IMR-90 (cell line): ENCODE measurements around the gene MFAP3L. TPM values are rescaled to one million over a fixed set of nuclear protein-coding genes. Genes with fewer than 3 reads are reported as not detected.

Source experiments
- ATAC-seq: fragments of 200-7000 bp; cut with Tn5 transposase; 2 replicates; pipeline ENCODE4 v1.9.1; 2020; ENCODE audit warnings: low read depth, mild to moderate bottlenecking, moderate library complexity
- BruUV-seq: library from RNA; stranded (reverse); fragments of 400-500 nt; replicated peaks from 2 replicates; lab custom pipeline; 2021; lab: Mats Ljungman, UMichigan
- CTCF ChIA-PET: fragments of 300-600 bp; formaldehyde crosslinking; extraction: SDS; loops from one replicate; lab custom pipeline; 2021; ENCODE audit warnings: antibody characterized with exemption; lab: Yijun Ruan, JAX
- POLR2A ChIA-PET: fragments of 300-600 bp; sonication (Branson Sonifier 250); formaldehyde crosslinking; loops from one replicate; lab custom pipeline; 2022; ENCODE audit warnings: antibody characterized with exemption; ENCODE audit not compliant: unreplicated experiment; lab: Charles Lee
- DNase-seq: peaks from one replicate; pipeline ENCODE4 v3.0.0; 2013
- H2AFZ ChIP-seq: replicated peaks from 2 replicates; pipeline ENCODE3; 2013; ENCODE audit warnings: low read length, mild to moderate bottlenecking; ENCODE audit not compliant: poor library complexity
- H2AK5ac ChIP-seq: 2 replicates; pipeline ENCODE4 v1.6.1; 2013; ENCODE audit warnings: low read depth, low read length, inconsistent platforms
- H2AK9ac ChIP-seq: replicated peaks from 2 replicates; pipeline ENCODE3; 2013; ENCODE audit warnings: mild to moderate bottlenecking, low read depth, low read length, moderate library complexity; ENCODE audit not compliant: poor library complexity
- H2BK120ac ChIP-seq: 2 replicates; pipeline ENCODE4 v1.6.1; 2013; ENCODE audit warnings: low read depth, low read length, inconsistent platforms
- H2BK15ac ChIP-seq: 3 replicates; pipeline ENCODE4 v1.6.1; 2013; ENCODE audit warnings: low read depth, low read length, inconsistent platforms
- H2BK20ac ChIP-seq: 2 replicates; pipeline ENCODE4 v1.6.1; 2013; ENCODE audit warnings: low read depth, mild to moderate bottlenecking, inconsistent platforms, low read length, moderate library complexity
- H2BK5ac ChIP-seq: 2 replicates; pipeline ENCODE4 v1.6.1; 2013; ENCODE audit warnings: mild to moderate bottlenecking, low read depth, low read length, inconsistent platforms; ENCODE audit not compliant: poor library complexity, severe bottlenecking
- H3K14ac ChIP-seq: replicated peaks from 2 replicates; pipeline ENCODE4 v1.6.1; 2013; ENCODE audit warnings: low read depth, low read length, inconsistent platforms
- H3K18ac ChIP-seq: 2 replicates; pipeline ENCODE4 v1.6.1; 2013; ENCODE audit warnings: low read depth, low read length, control low read depth
- H3K23ac ChIP-seq: 2 replicates; pipeline ENCODE4 v1.6.1; 2013; ENCODE audit warnings: low read depth, low read length, inconsistent platforms
- H3K27ac ChIP-seq: 2 replicates; pipeline ENCODE4 v1.5.1; 2013; ENCODE audit warnings: mild to moderate bottlenecking, control low read depth, low read length; ENCODE audit not compliant: insufficient read depth
- H3K27me3 ChIP-seq: 2 replicates; pipeline ENCODE4 v1.6.1; 2013; ENCODE audit warnings: low read length; ENCODE audit not compliant: control insufficient read depth, insufficient read depth
- H3K36me3 ChIP-seq: 2 replicates; pipeline ENCODE4 v1.6.1; 2013; ENCODE audit warnings: low read length, mixed read lengths; ENCODE audit not compliant: control insufficient read depth, insufficient read depth
- H3K4ac ChIP-seq: 2 replicates; pipeline ENCODE4 v1.6.1; 2013; ENCODE audit warnings: low read depth, low read length, inconsistent platforms
- H3K4me1 ChIP-seq: 2 replicates; pipeline ENCODE4 v1.6.1; 2013; ENCODE audit warnings: low read length, mixed read lengths; ENCODE audit not compliant: control insufficient read depth, insufficient read depth
- H3K4me2 ChIP-seq: 2 replicates; pipeline ENCODE4 v1.6.1; 2013; ENCODE audit warnings: low read depth, mild to moderate bottlenecking, control low read depth, low read length, moderate library complexity
- H3K4me3 ChIP-seq: 2 replicates; pipeline ENCODE4 v1.5.1; 2013; ENCODE audit warnings: low read depth, mild to moderate bottlenecking, control low read depth, low read length, moderate library complexity; ENCODE audit not compliant: insufficient read depth
- H3K56ac ChIP-seq: 2 replicates; pipeline ENCODE4 v1.6.1; 2013; ENCODE audit warnings: low read length, inconsistent platforms; ENCODE audit not compliant: insufficient read depth; ENCODE audit errors: extremely low read depth
- H3K79me1 ChIP-seq, 2 experiments: 2 replicates each; pipeline ENCODE4 v1.6.1; 2013; ENCODE audit warnings: low read length in 2 of 2, inconsistent platforms in 1 of 2, low read depth in 1 of 2
- H3K9ac ChIP-seq: 2 replicates; pipeline ENCODE4 v1.6.1; 2013; ENCODE audit warnings: low read depth, low read length, control low read depth
- H3K9me1 ChIP-seq: 2 replicates; pipeline ENCODE4 v1.6.1; 2013; ENCODE audit warnings: low read length, inconsistent platforms; ENCODE audit not compliant: insufficient read depth
- H3K9me3 ChIP-seq: 2 replicates; pipeline ENCODE4 v1.6.1; 2013; ENCODE audit warnings: low read length; ENCODE audit not compliant: control insufficient read depth, insufficient read depth
- H4K20me1 ChIP-seq: 2 replicates; pipeline ENCODE4 v1.6.1; 2013; ENCODE audit warnings: low read length, inconsistent platforms; ENCODE audit not compliant: insufficient read depth
- H4K5ac ChIP-seq: 2 replicates; pipeline ENCODE4 v1.6.1; 2013; ENCODE audit warnings: mild to moderate bottlenecking, low read depth, low read length, control low read depth
- H4K8ac ChIP-seq, 2 experiments: 2 replicates each; pipeline ENCODE4 v1.6.1; 2013; ENCODE audit warnings: low read depth in 2 of 2, low read length in 2 of 2, control low read depth in 1 of 2, inconsistent platforms in 1 of 2
- H4K91ac ChIP-seq: 2 replicates; pipeline ENCODE4 v1.6.1; 2013; ENCODE audit warnings: low read depth, low read length, inconsistent platforms; ENCODE audit not compliant: insufficient read depth
- BHLHE40 ChIP-seq: fragments of 150-350 bp; IDR thresholded peaks from 2 replicates; pipeline ENCODE4 v1.6.1; 2016; ENCODE audit warnings: mild to moderate bottlenecking, low read depth, low read length
- CEBPB ChIP-seq: IDR thresholded peaks from 2 replicates; pipeline ENCODE4 v1.6.1; 2012; ENCODE audit warnings: low read depth, low read length, improper control_type of control experiment
- CHD1 ChIP-seq: IDR thresholded peaks from 2 replicates; pipeline ENCODE4 v1.6.1; 2012; ENCODE audit warnings: low read depth, low read length, improper control_type of control experiment
- CTCF ChIP-seq: conservative IDR thresholded peaks from 2 replicates; pipeline ENCODE4 v1.5.1; 2012; ENCODE audit warnings: mild to moderate bottlenecking, low read depth, low read length, improper control_type of control experiment
- FOS ChIP-seq: fragments of 150-350 bp; IDR thresholded peaks from 2 replicates; pipeline ENCODE4 v1.6.1; 2016; ENCODE audit warnings: low read depth, low read length
- MAFK ChIP-seq: IDR thresholded peaks from 2 replicates; pipeline ENCODE4 v1.6.1; 2012; ENCODE audit warnings: low read depth, low read length, improper control_type of control experiment
- MAZ ChIP-seq: IDR thresholded peaks from 2 replicates; pipeline ENCODE4 v1.6.1; 2012; ENCODE audit warnings: low read depth, mild to moderate bottlenecking, low read length, improper control_type of control experiment, moderate library complexity, borderline replicate concordance
- MXI1 ChIP-seq: IDR thresholded peaks from 2 replicates; pipeline ENCODE4 v1.6.1; 2012; ENCODE audit warnings: low read depth, mild to moderate bottlenecking, low read length, moderate library complexity, borderline replicate concordance
- NFE2L2 ChIP-seq: fragments of 150-350 bp; IDR thresholded peaks from 2 replicates; pipeline ENCODE4 v1.6.1; 2016; ENCODE audit warnings: low read depth, mild to moderate bottlenecking, low read length
- POLR2A ChIP-seq: IDR thresholded peaks from 2 replicates; pipeline ENCODE4 v1.6.1; 2012; ENCODE audit warnings: mild to moderate bottlenecking, low read depth, low read length
- RAD21 ChIP-seq: IDR thresholded peaks from 2 replicates; pipeline ENCODE4 v1.6.1; 2012; ENCODE audit warnings: low read length, improper control_type of control experiment
- RCOR1 ChIP-seq: IDR thresholded peaks from 2 replicates; pipeline ENCODE4 v1.6.1; 2012; ENCODE audit warnings: mild to moderate bottlenecking, low read length, improper control_type of control experiment; ENCODE audit not compliant: insufficient replicate concordance
- RFX5 ChIP-seq: IDR thresholded peaks from 2 replicates; pipeline ENCODE4 v1.8.0; 2012; ENCODE audit warnings: low read depth, mild to moderate bottlenecking, low read length, moderate library complexity
- SMC3 ChIP-seq: fragments of 150-350 bp; IDR thresholded peaks from 2 replicates; pipeline ENCODE4 v1.6.1; 2016; ENCODE audit warnings: low read depth, mild to moderate bottlenecking, antibody characterized with exemption, low read length, moderate library complexity
- USF2 ChIP-seq: fragments of 150-350 bp; IDR thresholded peaks from 2 replicates; pipeline ENCODE4 v1.6.1; 2017; ENCODE audit warnings: mild to moderate bottlenecking, antibody characterized with exemption, low read length, low read depth
- WGBS, 2 experiments: methylation state at CpG; one replicate each; pipeline versions ENCODE4 v1.1.5 to v1.1.7; 2013; ENCODE audit warnings: missing lambda C conversion rate in 2 of 2; ENCODE audit not compliant: insufficient read length in 1 of 2; ENCODE audit errors: extremely low coverage in 2 of 2; 5-methylcytosine and 5-hydroxymethylcytosine counted together
- dilution Hi-C: fragments of 300-500 bp; cut with HindIII; formaldehyde crosslinking; loops from one replicate; pipeline ENCODE4 v1.14.3; 2018; ENCODE audit warnings: low sequenced_read_pairs; ENCODE audit not compliant: unreplicated experiment
- in situ Hi-C: fragments of 300-500 bp; cut with MboI; formaldehyde crosslinking; loops from 3 replicates; pipeline ENCODE4 v1.14.3; 2019; ENCODE audit warnings: low sequenced_read_pairs, inconsistent platforms, mixed read lengths
- intact Hi-C: fragments of 100-400 bp; cut with micrococcal nuclease; formaldehyde crosslinking; loops from 2 replicates; pipeline ENCODE4 v1.10.0; 2022
- polyA plus RNA-seq, 3 experiments: library from polyadenylated mRNA; depleted of rRNA; stranded (reverse); fragments of >200 nt; gene quantifications; 2 replicates each; pipeline ENCODE4 v1.2.3, GENCODE V29; 2012; ENCODE audit warnings: low replicate concordance in 1 of 3
- total RNA-seq: library from RNA; depleted of rRNA; stranded (reverse); fragments of >200 nt; gene quantifications from 2 replicates; pipeline ENCODE4 v1.2.3, GENCODE V29; 2012

MFAP3L gene
- total and polyA plus RNA-seq, 2 of the 4 experiments (the other 2 are of a cell fraction), result 0.22 to 0.36 TPM

GRCh38 chr4:170071196-170071595 is 45.0 kb upstream of the MFAP3L start:
- H3K27me3 ChIP-seq, result no peaks in the 10 kb centered on the region
- H4K8ac ChIP-seq, result no peak overlapping the region
- no peak overlapping the region for H2AFZ ChIP-seq
- no peak overlapping the region for H2AK9ac ChIP-seq
- no peaks in the 10 kb centered on the region for H4K20me1 ChIP-seq
- dilution Hi-C loops (no loop called here), in situ Hi-C loops (loop anchor here (25.0 kb wide), 1 partner anchor 459 kb away; the partner anchor contains the start of genes CLCN3 and NEK1), intact Hi-C loops (no loop called here)
- H3K23ac ChIP-seq, result no peak overlapping the region
- no TSS peak for BruUV-seq
- H3K56ac ChIP-seq, result no peak overlapping the region
- no peak overlapping the region for H3K14ac ChIP-seq
- ATAC-seq (no peak), DNase-seq (no peak)
- no peak overlapping the region for H3K9ac ChIP-seq
- 96% methylated on average over 4 of the region's 6 CpGs; no CpG with 5 or more reads in 1 of the 2 experiments for WGBS, 2 experiments
- H3K4me3 ChIP-seq, result no peak overlapping the region
- no peak for TF ChIP-seq SMC3
- TF ChIP-seq NFE2L2, result no peak
- TF ChIP-seq BHLHE40, result no peak
- TF ChIP-seq FOS, result no peak
- TF ChIP-seq USF2, result no peak
- no peak for TF ChIP-seq CTCF
- no peak for TF ChIP-seq CHD1
- no peak for TF ChIP-seq MAZ
- TF ChIP-seq POLR2A, result no peak
- TF ChIP-seq CEBPB, result no peak
- TF ChIP-seq MXI1, result no peak
- no peak for TF ChIP-seq RAD21
- TF ChIP-seq RCOR1, result no peak
- no peak for TF ChIP-seq RFX5
- TF ChIP-seq MAFK, result no peak
- no peaks in the 10 kb centered on the region for H3K4me1 ChIP-seq
- no peak overlapping the region for H2BK20ac ChIP-seq
- no peaks in the 10 kb centered on the region for H3K79me1 ChIP-seq
- H4K91ac ChIP-seq, result no peak overlapping the region
- no peak overlapping the region for H2AK5ac ChIP-seq
- H3K9me1 ChIP-seq, result no peaks in the 10 kb centered on the region; the same call in 1 of the 2 replicates
- no peak overlapping the region for H2BK15ac ChIP-seq
- ChIA-PET POLR2A (no interaction called here), CTCF (no interaction called here)
- no peaks in the 10 kb centered on the region for H3K9me3 ChIP-seq
- H3K27ac ChIP-seq, result no peak overlapping the region
- H2BK5ac ChIP-seq, result no peak overlapping the region
- no peak overlapping the region for H3K4ac ChIP-seq
- no peak overlapping the region for H4K5ac ChIP-seq
- no peak overlapping the region for H3K18ac ChIP-seq
- H3K36me3 ChIP-seq, result peaks cover 10% of the 10 kb centered on the region
- H2BK120ac ChIP-seq, result no peak overlapping the region
- H3K4me2 ChIP-seq, result no peak overlapping the region
